ENCODE measurements around the gene ADARB1. TPM values are rescaled to one million over a fixed set of nuclear protein-coding genes. Genes with fewer than 3 reads are reported as not detected.

ADARB1 gene
- total and polyA plus RNA-seq, 2 experiments from 2014 or later = 16.0 to 17.3 TPM

DNA sequence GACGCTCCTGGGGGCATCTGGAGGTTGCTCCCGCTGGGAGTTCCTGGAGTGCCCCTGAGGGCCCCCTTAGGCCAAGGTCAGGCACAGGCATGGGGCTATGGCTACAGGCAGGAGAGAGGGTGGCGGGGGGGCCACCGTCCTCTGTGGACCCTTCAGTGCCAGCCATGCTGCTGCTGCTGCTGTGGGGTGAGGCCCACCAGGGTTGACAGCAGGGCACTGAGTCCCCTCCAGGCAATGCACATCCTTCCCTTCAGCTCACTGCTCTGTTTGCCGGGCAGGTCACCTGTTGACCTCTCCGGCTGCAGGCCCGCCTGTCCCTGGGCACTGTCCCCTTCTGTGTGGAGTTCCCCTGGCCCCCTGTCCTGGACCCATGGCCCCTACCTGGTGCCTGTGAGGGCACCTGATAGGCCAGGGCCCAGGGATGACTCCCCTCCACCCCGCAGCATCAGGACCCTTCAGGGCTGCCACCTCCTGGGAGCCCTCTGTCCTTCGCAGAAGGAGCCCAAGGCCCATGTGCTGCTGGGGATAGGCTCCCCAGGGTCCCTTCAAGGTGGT lies 34.1 kb upstream of the ADARB1 start:
- TF ChIP-seq EZH2phosphoT487 (IDR thresholded peaks at IDR 0.05; ENCODE audit: low read depth, severe bottlenecking, unreplicated experiment) = no peak
- TF ChIP-seq, protein P1, sequence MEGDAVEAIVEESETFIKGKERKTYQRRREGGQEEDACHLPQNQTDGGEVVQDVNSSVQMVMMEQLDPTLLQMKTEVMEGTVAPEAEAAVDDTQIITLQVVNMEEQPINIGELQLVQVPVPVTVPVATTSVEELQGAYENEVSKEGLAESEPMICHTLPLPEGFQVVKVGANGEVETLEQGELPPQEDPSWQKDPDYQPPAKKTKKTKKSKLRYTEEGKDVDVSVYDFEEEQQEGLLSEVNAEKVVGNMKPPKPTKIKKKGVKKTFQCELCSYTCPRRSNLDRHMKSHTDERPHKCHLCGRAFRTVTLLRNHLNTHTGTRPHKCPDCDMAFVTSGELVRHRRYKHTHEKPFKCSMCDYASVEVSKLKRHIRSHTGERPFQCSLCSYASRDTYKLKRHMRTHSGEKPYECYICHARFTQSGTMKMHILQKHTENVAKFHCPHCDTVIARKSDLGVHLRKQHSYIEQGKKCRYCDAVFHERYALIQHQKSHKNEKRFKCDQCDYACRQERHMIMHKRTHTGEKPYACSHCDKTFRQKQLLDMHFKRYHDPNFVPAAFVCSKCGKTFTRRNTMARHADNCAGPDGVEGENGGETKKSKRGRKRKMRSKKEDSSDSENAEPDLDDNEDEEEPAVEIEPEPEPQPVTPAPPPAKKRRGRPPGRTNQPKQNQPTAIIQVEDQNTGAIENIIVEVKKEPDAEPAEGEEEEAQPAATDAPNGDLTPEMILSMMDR (IDR thresholded peaks at IDR 0.05; ENCODE audit: poor library complexity) = no peak
- no peak for TF ChIP-seq EZH2 (IDR thresholded peaks at IDR 0.05; ENCODE audit: borderline replicate concordance)
- 92% methylated on average over 9 of the region's 9 CpGs for WGBS (ENCODE audit: low lambda C conversion rate, missing lambda C conversion rate)

DNA sequence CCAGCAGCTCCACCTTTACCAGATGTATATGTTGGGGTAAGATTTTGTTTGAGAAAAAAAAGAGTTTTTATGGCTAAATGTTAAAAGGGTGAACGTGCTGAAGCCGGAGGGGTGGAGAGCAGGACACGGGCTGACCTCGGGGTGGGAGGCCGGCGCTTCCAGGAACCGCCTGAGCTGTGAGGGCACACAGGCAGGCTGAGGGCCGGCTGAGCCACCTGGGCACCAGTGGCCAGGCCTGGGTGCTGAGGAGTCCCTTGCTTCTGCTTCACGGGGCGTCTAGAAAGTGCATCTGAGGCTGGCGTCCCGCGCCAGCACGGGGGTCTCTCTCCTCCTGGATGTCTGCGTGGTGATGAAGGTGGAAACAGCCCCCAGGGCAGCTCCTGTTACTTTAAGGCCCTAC lies 33.6 kb upstream of the ADARB1 start:
- H4K20me1 ChIP-seq (ENCODE audit: insufficient read depth, poor library complexity, severe bottlenecking) = no peaks in the 10 kb centered on the region
- no peak overlapping the region for H2AFZ ChIP-seq
- H3K4me2 ChIP-seq = peak overlapping the region; percentile 8
- no peak overlapping the region for H3K4me3 ChIP-seq
- no peaks in the 10 kb centered on the region for H3K36me3 ChIP-seq (replicated peaks; ENCODE audit: insufficient read depth, low read depth)
- peak overlapping the region; percentile 76 for H3K27ac ChIP-seq
- no peak for DNase-seq (ENCODE audit: low spot score)
- no peaks in the 10 kb centered on the region for H3K79me2 ChIP-seq
- no peaks in the 10 kb centered on the region for H3K9me2 ChIP-seq (replicated peaks; ENCODE audit: insufficient read depth)
- H3K27me3 ChIP-seq = no peaks in the 10 kb centered on the region
- H3K4me1 ChIP-seq (ENCODE audit: insufficient read depth) = peaks cover 5% of the 10 kb centered on the region
- no peaks in the 10 kb centered on the region for H3K9me3 ChIP-seq (ENCODE audit: low read depth)
- 92% methylated on average over 15 of the region's 15 CpGs for WGBS (ENCODE audit: low lambda C conversion rate, missing lambda C conversion rate)
- no peak for TF ChIP-seq EZH2 (IDR thresholded peaks at IDR 0.05; ENCODE audit: borderline replicate concordance)
- TF ChIP-seq, protein P1 (IDR thresholded peaks at IDR 0.05; ENCODE audit: poor library complexity) = no peak
- no peak for TF ChIP-seq EZH2phosphoT487 (IDR thresholded peaks at IDR 0.05; ENCODE audit: low read depth, severe bottlenecking, unreplicated experiment)

More for the DNA sequence above, 34.1 kb upstream of the ADARB1 start:
- H2AFZ ChIP-seq = no peak overlapping the region
- no peak overlapping the region for H3K4me3 ChIP-seq
- H3K36me3 ChIP-seq (replicated peaks; ENCODE audit: insufficient read depth, low read depth) = no peaks in the 10 kb centered on the region
- no peak for DNase-seq (ENCODE audit: low spot score)
- no peaks in the 10 kb centered on the region for H4K20me1 ChIP-seq (ENCODE audit: insufficient read depth, poor library complexity, severe bottlenecking)
- no peaks in the 10 kb centered on the region for H3K9me2 ChIP-seq (replicated peaks; ENCODE audit: insufficient read depth)
- no peaks in the 10 kb centered on the region for H3K79me2 ChIP-seq
- H3K27me3 ChIP-seq = no peaks in the 10 kb centered on the region
- H3K4me1 ChIP-seq (ENCODE audit: insufficient read depth) = peaks cover 5% of the 10 kb centered on the region
- H3K4me2 ChIP-seq = no peak overlapping the region
- H3K9me3 ChIP-seq (ENCODE audit: low read depth) = no peaks in the 10 kb centered on the region
- peak overlapping the region; percentile 76 for H3K27ac ChIP-seq

DNA sequence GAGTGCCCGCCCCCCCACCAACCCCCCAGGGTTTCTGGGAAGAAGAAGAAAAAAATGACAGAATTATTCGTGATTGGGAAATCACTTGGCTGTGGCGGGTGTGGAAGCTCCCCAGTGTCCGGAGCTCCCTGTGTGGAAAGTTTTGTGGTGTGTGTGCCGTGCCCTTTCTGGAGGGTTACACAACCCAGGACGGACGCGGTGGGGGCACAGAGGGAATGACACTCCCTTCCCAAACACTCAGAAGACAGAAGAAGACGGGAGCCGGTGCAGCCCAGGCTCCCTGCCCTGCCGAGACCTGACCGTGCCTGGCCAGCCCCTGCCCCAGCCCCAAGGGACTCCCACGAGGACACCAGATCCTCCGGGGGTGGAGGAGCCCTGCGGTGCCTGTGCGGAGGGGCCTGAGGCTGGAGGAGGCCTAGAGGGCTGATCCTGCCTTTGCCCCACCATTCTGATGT lies 33.0 kb upstream of the ADARB1 start:
- DNase-seq (ENCODE audit: low spot score) = peak; percentile 50
- H2AFZ ChIP-seq = no peak overlapping the region

More for the DNA sequence above, 33.0 kb upstream of the ADARB1 start:
- Histone ChIP-seq H3K4me2 (peak overlapping the region; percentile 42), H4K20me1 (ENCODE audit: insufficient read depth, poor library complexity, severe bottlenecking) (no peaks in the 10 kb centered on the region), H3K4me3 (no peak overlapping the region), H3K9me3 (ENCODE audit: low read depth) (no peaks in the 10 kb centered on the region), H3K9me2 (replicated peaks; ENCODE audit: insufficient read depth) (no peaks in the 10 kb centered on the region), H3K27me3 (no peaks in the 10 kb centered on the region), H3K79me2 (no peaks in the 10 kb centered on the region), H3K36me3 (replicated peaks; ENCODE audit: insufficient read depth, low read depth) (no peaks in the 10 kb centered on the region), H3K4me1 (ENCODE audit: insufficient read depth) (peaks cover 5% of the 10 kb centered on the region), H3K27ac (peak overlapping the region; percentile 76)
- TF ChIP-seq, protein P1 (IDR thresholded peaks at IDR 0.05; ENCODE audit: poor library complexity) = no peak
- WGBS (ENCODE audit: low lambda C conversion rate, missing lambda C conversion rate) = 48% methylated on average over 16 of the region's 16 CpGs
